ENCODE results near the gene WHRN.

The WHRN gene

DNA sequence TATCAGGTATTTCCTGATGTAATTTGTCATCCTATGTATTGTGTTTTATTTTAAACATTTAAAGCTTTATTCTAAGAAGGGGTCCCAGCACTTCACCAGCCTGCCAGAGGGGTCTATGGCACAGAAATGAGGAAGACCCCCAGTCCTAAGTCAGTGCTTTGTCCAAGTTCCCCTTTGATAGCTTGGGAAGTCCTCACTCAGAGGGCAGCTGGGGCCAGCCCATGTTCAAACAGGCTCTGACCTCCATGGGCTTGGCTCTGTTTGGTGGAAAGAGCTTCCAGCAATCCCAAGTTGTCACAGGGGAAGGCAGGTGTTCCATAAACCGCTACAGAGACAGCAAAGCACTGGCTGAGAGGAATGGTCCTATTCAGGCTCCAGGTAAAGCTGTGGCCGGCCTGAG, 90.9 kb downstream of the WHRN start:
- DNase-seq, result no peak

DNA sequence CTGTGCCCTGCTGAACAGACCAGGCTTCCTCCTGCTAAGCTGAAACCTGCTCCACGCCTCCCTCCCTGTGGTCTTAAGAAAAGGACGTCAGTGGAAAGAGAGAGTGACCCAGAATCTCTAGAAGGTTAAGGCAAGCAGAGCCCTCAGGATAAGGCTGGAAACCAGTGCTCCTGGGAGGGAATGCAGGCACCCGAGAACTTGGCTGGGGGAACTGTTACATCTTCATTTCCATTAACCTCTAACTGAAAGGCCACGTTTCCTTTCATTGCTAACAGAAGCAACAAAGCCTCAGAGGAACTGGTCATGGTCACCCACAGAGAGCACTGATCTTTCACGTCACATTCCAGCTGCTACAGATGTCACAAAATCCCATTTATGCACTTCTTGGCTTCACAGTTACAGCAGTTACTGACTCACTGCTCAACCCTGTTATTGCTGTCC, 91.4 kb downstream of the WHRN start:
- DNase-seq, result no peak

- DNase-seq, result no peak
These were observed 93.1 kb downstream of the WHRN start for GRCh38 chr9:114412048-114412683.

DNA sequence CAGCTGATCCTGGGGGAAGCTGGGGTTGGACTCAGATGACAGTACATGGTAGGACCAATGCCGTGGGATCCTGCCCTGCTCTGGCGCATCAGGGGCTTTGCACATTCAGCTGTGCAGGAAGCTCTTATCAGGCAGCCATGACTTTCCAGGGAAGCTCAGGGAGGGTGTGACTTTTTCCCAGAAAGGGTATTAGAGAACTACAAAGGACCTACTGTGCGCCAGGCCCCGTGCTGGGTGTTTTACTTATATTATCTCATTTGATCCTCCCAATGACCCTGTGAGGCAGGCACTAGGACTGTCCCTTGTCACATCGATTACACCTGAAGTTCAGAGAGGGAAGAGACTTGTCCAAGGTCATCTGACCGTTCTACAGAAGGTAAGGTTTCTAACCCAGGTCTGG, 93.8 kb downstream of the WHRN start:
- no peak for DNase-seq

- no peak for DNase-seq
These were observed 94.4 kb downstream of the WHRN start for GRCh38 chr9:114410910-114411309.

GRCh38 chr9:114409842-114410241, 95.4 kb downstream of the WHRN start:
- DNase-seq, result no peak

- DNase-seq, result peak; percentile 35
These were observed 96.0 kb downstream of the WHRN start for GRCh38 chr9:114409103-114409780.

- no peak for DNase-seq
These were observed 96.6 kb downstream of the WHRN start for GRCh38 chr9:114408645-114409044.

GRCh38 chr9:114407889-114408288, 97.4 kb downstream of the WHRN start:
- DNase-seq, result no peak

DNA sequence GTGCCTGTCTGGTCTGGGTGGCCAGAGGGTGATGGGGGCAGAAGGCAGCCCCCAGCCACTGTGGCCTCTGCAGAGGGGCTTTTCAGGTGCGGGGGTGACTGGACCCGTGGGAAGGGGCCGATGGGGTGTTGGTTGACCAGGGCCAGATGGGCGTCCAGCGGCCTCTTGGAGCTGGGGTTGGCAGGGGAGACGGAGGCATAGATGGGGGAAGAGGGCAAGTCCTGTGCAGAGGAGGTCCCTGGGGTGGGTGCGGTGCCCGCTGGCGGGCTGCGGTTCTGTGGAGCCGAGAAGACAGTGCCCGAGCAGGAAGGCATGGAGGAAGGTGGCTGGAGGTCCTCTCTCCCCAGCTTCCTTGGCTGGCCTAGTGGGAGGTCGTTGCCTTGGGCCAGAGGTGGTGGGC, 98.8 kb downstream of the WHRN start:
- DNase-seq, result no peak

DNA sequence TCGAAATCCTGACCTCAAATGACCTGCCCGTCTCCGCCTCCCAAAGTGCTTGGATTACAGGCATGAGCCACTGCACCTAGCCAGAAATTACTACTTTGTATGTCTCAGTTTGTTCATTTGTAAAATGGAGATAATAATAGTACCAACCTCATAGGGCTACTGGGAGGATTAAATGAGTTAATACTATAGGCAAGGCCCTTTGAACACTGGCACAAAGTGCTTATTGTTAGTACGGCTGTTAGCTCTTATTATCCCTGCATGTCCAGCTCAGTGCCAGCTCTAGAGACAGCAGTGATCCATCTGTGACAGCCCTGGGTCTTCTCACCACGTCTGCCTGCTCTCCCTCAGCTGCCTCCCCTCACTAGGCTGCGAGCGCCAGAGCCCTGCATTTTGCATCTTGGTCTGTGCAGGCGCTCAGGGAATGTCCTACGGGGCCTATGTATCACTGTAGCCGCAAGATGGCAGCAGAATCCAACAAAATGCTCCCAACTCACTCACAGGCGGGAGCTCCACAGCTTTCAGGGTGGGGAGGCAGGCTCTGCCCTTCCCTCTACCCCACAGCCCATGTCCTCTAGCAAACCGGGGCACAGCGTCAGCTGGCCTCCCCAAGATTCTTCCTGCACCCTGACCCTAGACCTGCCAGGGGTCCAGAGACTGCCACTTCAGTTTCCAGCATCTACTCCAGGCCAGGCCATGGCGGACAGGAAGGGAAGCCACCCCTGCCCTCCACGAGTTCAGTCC, 99.8 kb downstream of the WHRN start:
- peak; percentile 81 for DNase-seq

- DNase-seq, result no peak
These were observed 100.7 kb downstream of the WHRN start for GRCh38 chr9:114404531-114404930.

GRCh38 chr9:114403153-114403756, 102.0 kb downstream of the WHRN start:
- no peak for DNase-seq

GRCh38 chr9:114401344-114401743, 103.9 kb downstream of the WHRN start:
- DNase-seq, result no peak

GRCh38 chr9:114400772-114401171, 104.5 kb downstream of the WHRN start:
- DNase-seq, result no peak

GRCh38 chr9:114400219-114400618, 105.1 kb downstream of the WHRN start:
- DNase-seq, result no peak

DNA sequence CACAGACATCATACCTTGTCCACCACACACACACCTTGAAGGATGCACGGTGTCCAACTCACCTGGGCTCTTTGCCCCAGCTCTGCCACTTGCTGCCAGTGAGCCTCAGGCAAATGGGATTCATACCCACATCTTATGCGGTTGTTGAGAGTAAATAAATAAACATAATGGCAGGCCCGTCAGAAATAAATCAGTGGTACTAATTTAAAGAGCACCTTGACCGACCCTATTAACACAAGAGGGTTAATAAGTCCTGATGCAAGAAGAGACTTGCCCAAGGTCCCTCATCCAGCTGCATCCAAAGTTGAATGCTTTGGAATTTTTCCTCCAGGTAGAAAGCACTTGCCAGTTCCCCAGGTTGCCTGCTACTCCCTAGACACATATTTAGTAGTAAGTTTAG, 105.9 kb downstream of the WHRN start:
- DNase-seq, result no peak

DNA sequence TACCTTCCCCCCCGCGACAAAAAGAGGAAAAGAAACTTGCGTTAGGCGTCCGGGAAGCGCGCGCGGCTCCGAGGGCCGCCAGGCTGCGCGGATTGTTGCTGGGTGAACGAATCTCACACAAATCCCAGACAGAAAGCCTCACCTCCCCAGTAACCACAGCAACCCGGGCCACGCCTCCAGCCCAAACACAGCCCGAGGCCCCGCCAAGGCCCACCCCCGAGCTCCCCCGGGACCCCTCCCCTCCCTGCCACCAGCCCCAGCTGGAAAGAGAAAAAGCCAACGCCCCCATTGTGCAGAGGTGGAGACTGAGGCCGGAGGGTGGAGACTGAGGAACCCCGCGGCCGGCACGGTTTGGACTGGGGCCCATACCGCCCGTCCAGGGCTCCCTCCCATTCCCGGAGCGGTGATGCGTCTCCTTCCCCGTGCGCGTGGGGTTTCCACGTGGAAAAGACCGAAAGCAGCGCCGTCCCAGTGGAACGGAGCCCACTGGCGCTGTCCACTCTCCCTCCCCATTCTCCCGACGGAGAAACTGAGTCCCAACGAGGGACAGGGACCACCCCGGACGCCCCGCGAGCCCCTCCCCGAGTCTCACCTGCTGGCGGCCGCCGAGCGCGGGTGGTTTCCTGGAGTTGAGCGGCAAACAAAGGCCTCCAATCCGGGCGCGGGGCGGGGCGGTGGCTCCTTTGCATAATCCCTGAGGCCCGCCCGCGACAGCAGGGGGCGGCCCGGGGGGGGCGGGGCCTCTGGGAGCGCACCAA, 107.2 kb downstream of the WHRN start:
- peak; percentile 95 for DNase-seq

- DNase-seq, result no peak
These were observed 107.9 kb downstream of the WHRN start for GRCh38 chr9:114397219-114397847.

DNA sequence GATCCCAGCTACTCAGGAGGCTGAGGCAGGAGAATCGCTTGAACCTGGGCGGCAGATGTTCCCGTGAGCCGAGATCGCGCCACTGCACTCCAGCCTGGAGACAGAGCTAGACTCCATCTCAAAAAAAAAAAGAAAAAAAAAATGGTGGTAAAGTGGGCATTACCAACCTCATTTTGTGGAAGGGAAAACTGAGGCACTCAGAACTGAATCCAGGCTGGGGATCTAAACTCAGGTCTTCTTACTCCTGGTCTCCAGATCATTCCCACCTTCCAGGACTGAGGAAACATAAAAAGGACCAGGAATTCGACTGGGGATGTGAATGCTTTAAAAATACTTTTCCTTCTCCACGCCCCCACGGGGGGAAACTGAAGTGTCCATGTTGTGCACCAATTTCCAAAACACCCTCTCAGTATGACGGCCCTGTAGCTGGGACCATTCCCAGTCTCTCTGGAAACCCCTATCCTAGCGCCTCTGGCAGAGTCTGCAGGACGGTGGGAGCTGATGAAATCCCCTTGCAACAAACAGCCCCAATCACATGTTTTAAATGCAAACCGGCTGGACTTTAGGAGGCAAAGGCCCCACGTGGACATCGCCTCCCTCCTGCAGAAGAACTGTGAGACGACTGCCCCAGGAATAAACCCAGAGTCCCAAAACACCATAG, 108.6 kb downstream of the WHRN start:
- DNase-seq, result no peak

DNA sequence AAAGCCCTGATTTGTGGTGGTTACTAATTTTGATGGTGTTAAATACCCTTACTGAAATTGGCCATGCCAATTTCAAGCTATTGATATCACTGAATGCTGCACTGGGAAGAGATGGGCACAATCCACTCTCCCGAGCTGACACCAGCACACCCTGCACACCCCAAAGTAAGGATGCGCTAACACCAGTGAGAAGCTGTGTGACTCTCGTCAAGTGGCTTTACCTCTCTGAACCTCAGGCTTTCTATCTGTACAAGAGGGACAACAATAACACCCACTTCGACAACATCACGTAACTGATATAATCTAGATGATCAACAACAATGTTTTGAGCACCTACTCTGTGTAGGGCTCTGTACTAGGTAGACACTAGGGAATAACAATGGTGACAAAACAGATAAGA, 109.5 kb downstream of the WHRN start:
- DNase-seq, result no peak

- no peak for DNase-seq
These were observed 110.0 kb downstream of the WHRN start for GRCh38 chr9:114395334-114395617.
